COLO829 (cell line): ENCODE data around the gene CYTH3.
"Not testable (repeated sequence)": the region's sequence is repeated elsewhere in the genome, so short reads cannot be mapped to it uniquely, and the experiment has no call there.

Source experiments
- DNase-seq: peaks from one replicate; pipeline ENCODE4 v3.0.0; 2012; ENCODE audit warnings: low spot score

The CYTH3 gene

GRCh38 chr7:6232116-6232515 lies 40.3 kb downstream of the CYTH3 start:
- DNase-seq: no peak

- DNase-seq: no peak
These were observed 41.2 kb downstream of the CYTH3 start for GRCh38 chr7:6231184-6231583.

GRCh38 chr7:6229284-6229683 lies 43.1 kb downstream of the CYTH3 start:
- not testable (repeated sequence) for DNase-seq

DNA sequence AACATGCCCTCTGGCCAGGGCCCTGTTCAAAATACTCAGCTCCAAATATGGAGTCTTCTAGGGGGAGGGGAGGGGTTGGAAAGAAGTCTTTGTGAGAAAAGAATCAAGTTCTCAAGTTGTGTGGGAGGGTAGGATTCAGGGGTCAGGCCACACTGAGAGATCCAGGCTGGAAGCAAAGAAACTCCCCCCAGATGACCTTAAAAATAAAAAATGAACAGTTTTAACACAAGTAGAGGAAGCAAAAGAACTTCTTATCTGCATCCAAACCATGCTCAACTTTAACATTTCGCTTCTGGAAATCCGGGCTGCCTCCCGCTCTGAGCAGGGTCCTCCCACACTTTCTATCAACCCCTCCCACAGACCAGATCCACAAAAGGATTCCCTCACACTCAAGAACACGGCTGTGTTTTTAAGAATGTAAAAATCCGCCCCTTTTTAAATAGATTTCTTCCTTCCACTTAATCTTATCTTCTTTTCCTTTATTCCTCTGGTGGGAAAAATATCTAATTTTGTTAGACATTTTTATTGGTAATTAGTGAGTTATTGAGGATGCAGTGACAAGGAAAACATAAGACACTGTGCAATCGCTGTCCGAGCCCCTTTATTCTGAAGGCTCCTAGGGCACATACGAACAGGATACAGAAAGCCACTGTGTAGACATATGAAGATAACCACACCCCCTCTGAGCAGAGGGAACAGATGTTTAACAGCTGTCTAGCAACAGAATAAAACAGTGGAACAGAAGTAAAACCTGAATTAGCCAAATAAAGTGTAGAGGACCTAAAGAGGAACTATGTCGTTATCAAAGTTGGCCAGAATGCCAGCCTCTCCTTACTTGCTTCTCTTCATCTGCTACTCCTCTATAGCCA lies 43.8 kb downstream of the CYTH3 start:
- DNase-seq: peak; percentile 77

GRCh38 chr7:6227294-6227846 lies 45.1 kb downstream of the CYTH3 start:
- peak; percentile 35 for DNase-seq

DNA sequence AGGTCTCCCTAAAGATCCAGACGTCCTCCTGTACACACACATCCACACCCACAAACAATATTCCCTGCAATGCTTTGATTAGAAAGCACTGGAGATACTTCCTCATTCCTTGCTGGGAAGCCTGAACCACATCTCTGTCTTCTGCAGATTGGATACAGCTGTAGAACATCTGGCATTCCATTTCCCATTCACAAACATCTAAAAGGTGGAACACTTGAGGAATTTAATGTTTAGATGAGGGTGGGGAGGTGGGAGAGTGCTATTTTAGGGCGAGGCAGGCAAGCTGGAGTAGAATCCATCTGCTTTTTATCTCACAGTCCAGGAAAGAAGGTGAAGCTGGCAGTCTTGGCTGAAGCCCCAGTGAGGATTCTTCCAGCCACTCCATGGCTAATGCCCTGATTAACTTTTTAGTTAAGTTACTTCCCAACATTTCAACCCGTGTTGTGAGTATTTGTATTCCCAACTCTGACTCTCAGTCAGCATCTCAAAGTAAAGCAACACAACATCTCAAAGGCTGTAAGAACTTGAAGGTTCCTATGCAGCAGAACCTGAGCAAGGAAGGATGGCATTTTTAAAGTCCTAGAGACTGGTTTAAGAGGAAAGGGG lies 46.1 kb downstream of the CYTH3 start:
- no peak for DNase-seq

DNA sequence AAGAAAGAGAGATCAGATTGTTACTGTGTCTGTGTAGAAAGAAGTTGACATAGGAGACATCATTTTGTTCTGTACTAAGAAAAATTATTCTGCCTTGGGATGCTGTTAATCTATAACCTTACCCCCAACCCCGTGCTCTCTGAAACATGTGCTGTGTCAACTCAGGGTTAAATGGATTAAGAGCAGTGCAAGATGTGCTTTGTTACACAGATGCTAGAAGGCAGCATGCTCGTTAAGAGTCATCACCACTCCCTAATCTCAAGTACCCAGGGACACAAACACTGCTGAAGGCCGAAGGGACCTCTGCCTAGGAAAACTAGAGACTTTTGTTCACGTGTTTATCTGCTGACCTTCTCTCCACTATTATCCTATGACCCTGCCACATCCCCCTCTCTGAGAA lies 49.0 kb downstream of the CYTH3 start:
- not testable (repeated sequence) for DNase-seq

GRCh38 chr7:6223010-6223409 lies 49.4 kb downstream of the CYTH3 start:
- not testable (repeated sequence) for DNase-seq

DNA sequence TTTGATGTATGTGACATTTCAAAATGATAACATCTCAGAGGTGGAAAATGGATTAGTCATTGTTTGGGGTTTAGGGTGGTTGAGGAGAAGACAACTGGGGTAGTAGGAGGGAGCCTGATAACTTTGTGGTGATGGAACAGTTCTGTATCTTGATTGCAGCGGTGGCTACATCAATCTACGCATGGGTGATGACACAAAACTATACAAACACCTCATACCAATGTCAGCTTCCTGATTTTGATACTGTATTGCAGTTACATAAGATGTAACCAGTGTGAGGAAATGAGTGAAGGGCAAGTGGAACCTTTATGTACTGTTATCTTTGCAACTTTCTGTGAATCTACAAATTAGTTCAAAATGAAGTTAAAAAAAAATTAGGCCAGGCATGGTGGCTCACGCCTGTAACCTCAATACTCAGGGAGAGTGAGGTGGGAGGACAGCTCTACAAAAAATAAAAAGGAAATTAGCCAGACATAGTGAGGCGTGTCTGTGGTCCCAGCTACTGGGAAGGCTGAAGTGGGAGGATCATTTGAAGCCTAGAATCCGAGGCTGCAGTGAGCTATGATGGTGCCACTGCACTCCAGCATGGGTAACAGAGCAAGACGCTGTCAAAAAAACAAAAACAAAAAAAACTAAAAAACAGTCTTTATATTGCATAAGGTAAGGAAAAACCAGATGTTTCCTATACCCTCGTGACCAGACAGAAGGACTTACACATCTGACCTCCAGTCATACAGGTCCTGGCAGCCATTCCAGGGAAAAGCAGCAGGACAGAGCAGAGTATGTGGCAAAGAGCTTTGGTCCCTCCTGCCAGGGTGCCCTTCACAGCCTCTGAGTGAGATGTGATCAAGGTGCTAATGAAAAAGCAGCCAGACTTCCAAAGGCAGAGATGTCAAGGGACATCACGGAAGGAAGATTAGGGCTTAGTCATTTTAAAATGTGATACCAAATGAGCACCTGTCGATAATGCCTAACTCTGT lies 50.8 kb downstream of the CYTH3 start:
- no peak for DNase-seq

DNA sequence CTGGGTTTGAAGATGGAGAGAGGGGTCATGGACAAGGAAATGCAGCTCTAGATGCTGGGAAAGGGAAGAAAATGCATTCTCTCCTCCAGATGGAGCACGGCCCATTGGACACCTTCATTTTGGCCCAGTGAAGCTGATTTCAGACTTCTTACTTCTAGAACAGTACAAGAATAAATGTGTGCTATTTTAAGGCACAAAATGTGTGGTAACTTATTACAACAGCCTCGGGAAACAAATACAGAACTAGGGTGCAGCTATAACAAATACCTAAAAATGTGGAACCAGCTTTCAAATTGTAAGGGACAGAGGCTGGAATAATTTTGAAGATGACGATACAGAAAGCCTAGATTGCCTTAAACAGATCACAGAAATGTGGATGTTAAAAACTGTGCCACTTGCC lies 54.1 kb downstream of the CYTH3 start:
- no peak for DNase-seq

DNA sequence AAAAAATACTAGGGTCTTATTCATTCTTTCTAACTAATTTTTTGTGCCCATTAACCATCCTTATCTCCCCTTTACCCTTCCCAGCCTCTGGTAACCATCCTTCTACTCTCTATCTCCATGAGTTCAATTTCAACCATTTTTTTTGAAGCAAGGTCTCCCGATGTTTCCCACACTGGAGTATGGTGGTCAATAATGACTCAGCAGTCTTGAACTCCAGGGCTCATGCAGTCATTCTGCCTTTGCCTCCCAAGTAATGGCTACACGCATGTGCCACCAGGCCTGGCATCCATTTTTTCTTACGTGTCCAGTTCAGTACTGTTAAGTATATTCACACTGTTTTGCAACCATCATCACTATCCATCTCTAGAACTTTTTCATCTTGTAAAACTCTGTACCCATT lies 60.4 kb downstream of the CYTH3 start:
- no peak for DNase-seq

DNA sequence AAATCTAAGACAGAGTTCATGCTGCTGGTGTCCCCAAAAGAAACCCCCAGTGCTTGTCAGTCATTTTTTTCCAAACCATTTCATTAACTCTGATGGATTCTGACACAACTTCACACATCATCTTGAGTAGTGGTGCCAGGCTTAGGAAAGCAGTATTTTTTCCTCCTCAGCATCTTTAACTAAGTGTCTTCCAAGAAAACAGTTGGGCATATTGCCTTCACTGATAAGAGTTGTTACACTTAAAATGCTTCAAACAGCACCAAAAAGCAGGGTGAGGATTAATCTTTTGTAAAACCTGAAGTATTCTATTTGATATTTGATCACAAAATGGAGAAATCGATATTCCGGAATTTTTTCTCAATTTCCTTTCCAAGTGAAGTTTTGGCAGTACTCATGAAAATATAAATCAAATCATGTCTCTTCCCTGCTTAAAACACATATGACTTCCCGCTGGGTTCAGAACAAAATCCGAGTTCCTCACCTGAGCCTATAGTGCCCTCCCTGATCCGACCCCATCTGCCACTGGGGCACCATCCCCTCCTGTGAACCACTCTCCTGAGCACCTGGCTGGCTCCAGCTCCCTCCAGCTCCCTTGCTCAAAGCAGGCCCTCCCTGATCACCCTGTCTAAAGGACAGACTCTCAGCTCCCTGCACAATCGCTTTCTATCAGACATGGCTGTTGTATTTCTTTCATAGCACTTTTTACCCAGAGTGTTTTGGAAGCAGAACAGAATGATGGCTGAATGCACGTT lies 61.6 kb downstream of the CYTH3 start:
- DNase-seq: no peak

DNA sequence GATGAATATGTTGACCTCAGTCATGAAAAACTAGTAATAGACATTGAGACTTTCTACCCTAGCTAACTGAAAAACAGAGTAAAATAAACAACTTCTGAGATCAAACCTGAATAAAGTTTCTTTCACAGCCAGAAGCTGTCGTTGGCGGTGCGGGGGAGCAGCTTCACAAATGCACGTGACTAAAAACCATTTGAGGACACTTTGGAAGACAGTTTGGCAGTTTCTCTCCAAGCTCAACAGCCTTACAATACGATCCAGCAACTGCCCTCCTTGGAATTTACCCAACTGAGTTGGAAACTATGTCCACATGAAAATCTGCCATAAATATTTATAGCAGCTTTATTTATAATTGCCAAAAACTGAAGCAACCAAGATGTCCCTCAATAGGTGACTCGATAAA lies 63.1 kb downstream of the CYTH3 start:
- DNase-seq: no peak

DNA sequence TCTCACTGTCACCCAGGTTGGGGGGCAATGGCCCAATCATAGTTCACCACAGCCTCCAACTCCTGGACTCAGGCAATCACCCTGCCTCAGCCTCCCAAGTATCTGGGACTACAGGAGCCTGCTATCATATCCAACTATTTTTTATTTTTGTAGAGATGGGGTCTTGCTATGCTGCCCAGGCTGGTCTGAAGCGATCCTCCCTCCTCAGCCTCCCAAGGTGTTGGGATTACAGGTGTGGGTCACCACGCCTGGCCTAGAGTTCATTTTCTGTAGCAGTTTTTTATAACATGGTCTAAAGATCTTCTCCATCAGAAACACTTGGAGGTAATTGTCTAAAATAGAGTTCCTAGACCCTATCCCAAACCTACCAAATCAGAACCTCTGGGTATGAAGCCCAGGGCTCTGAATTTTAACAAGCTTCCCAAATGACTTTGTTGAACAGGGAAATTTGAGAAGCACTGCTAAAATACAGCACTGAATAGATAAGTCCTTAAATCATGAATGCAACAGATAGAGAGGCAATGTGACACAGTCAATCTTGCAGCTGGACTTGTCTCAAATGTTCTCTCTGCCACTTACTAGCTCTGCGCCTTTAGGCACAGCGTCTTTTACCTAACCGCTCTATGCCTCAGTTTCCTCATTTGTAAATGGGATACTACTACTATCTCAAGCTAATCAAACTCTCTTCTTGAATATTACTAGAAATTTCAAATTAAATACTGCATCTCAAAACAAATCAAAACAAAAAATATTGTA lies 63.7 kb downstream of the CYTH3 start:
- no peak for DNase-seq

- DNase-seq: no peak
These were observed 66.3 kb downstream of the CYTH3 start for GRCh38 chr7:6205971-6206660.

DNA sequence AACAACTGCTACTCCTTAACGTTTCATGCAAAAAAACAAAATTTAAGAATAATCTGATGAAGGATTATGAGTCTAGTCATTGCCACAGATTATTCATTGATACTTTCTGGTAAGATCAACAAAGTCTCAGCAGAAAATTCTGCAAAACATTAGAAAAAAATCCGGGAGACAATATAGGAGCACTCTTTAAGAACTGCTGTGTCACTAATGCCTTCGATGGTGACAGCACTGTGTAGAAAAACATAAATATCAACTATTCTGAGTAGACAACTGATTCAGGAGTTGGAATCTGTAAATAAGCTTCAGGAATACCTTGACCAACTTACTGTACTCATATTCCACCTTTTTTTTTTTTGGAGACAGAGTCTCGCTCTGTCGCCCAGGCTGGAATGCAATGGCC lies 69.0 kb downstream of the CYTH3 start:
- DNase-seq: no peak

GRCh38 chr7:6202117-6202516 lies 70.3 kb downstream of the CYTH3 start:
- DNase-seq: no peak

- DNase-seq: no peak
These were observed 71.5 kb downstream of the CYTH3 start for GRCh38 chr7:6200971-6201370.

DNA sequence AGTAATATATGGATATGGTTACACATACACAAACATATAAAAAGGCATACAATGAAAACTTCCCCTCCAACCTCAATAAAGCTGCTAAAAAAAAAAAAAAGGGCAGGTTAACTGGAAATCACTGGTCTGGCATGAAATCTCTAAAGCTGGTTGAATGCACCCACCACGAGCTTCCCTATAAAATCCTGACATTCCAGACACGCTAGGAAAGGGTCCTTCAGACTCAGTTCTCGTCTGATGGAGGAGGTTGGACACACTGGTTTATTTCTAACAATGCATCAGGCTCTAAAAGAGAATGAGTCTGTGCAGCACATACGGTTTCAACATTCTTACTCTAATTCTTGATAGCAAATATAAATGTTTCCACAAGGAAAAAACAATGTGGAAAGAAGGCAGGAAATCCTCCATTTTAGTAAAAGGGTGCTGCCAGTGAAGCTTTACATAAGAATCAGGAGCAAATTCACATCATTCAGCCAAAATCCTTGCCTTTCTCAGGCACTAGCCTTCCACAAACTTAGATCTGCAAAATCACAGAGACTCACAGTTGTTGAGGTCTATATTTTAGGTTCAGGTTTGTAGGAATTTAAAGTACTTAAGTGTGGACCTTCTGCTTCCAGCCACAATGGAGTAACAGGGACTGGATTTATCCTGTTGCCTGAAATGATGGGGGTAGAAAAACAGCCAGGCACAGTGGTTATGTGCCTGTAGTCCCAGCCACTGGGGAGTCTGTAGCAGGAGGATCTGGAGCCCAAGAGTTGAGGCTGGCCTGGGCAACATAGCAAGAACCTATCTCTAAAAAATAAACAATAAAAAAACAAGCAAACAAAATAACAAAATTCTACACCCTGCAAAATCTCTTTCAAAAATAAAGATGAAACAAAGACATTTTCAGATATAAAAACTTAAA lies 73.5 kb downstream of the CYTH3 start:
- no peak for DNase-seq
